Renal cortical epithelial cell (primary cell): ENCODE measurements around the gene CFAP54. TPM values are rescaled to one million over a fixed set of nuclear protein-coding genes. Genes with fewer than 3 reads are reported as not detected.
"Not testable (repeated sequence)": the region's sequence is repeated elsewhere in the genome, so short reads cannot be mapped to it uniquely, and the experiment has no call there.

ENCODE experiments used
- DNase-seq: peaks from one replicate; pipeline ENCODE4 v3.0.0-alpha.2; 2011; ENCODE audit warnings: low read depth
- total RNA-seq: library from RNA; depleted of rRNA; stranded (reverse); fragments of >200 nt; gene quantifications from 2 replicates; pipeline ENCODE4 v1.2.3, GENCODE V29; 2014

CFAP54 gene
- total RNA-seq, 1 donor from 2014 or later: 11.3 TPM

DNA sequence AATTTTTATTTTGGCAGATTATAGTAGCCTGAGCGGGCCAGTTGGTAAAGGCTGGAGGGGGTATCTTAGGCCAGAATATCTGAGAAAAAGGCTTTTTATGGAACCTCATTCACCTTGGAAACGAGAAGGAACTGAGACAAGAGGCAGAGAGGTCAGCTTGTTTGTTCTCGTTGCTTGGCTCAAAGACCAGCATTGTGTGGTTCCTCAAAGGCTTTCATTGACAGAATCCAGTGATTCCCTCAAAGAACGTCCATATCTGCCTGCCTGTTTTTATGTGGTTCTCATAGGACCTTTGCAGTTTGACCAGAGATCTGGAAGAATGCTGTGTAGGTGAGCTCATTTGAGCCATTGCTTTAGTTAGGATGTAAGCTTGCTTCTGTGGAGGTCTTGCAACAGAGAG lies 117.3 kb downstream of the CFAP54 start:
- no peak for DNase-seq

DNA sequence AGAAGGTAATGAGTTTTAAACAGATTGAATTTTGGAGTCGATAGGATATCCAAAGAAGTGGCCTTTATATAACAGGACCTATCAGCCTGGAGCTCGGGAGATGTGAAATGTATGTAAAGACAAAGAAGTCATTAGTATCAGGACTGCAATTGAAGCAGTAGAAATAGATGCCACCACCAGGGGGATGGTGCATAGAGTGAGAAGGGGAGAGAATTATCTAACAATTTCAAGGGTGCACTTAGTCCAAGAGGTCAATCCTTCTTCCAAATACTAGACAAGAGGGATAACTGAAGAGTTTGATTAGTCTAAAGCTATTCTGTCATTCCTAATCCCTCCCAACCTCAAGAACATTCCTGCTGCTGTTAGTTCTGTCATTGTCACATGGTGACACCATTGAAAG lies 127.8 kb downstream of the CFAP54 start:
- no peak for DNase-seq

DNA sequence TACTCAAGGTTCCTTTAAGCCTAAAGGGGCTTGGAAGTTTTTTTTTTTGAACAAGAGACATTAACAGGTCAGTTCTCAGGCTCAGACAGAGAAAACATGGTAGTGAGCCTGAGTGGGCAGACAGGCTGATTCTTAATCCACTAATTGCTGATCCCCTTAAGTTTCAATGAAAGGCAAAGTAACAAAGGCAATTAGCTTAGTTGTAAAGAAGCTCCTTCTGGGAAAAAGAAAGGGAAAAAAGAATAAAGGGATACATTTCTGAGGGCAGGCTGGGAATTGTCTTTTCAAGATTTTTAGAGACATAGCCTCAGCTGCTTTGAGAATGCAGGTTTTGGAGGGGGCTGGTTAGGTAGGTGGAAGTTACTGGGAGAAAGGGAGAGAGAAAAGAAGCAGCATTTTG lies 133.8 kb downstream of the CFAP54 start:
- no peak for DNase-seq

DNA sequence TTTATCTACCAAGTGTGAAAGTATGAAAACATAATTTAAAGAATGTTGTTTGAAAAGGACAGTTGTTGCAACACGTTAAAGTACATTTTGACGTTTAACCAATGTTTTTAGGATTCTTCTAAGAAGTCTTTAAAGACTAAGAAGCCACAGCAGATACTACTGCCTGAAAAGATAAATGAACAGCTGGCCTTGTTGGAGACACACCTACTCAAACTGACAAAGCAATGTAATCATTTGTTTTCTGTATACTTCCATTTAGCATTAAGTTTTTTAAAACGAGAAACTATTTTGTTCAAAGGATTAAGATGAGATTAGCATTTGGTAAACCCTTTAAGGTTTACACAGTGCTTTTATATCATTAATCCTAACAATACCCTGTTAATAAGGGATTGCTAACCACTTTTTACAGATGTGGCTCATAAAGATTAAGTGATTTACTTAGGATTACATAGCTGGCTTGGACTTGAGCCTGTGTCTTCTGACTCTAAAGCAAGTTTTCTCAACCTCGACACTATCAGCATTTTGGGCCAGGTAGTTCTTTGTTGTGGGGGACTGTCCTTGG lies 134.4 kb downstream of the CFAP54 start:
- no peak for DNase-seq

DNA sequence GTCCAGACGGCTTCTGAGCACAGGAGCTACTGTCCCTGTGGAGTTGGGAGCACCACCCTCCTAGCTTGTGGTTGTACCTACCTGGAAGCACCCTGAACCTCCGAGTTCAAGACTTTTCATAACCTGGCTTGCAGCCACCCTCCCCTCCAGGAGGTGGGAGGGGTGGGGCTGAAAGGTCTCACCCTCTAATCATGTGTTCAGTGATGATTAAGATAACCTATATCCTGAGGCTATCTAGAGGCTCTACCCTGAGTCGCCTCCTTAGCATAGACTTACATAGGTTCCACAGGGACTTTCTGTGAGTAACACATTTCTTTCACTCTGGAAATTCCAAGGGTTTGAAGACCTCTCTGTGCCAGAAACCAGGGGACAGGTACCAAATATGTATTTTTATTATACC lies 146.5 kb downstream of the CFAP54 start:
- no peak for DNase-seq

DNA sequence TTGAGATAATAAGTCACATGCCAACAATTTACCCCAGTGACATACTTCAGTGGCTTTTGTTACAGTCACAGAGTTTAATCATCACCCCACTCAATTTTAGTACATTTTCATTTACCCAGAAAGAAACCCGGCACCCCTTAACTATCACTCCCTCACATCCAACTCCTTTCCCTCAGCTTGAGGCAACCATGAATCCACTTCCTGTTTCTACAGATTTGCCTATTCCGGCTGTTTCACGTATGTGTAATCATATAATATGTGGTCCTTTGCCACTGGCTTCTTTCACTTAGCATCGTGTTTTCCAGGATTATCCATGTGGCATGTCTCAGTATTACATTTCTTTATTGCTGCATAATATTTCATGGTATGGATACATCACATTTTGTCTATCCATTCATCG lies 147.5 kb downstream of the CFAP54 start:
- no peak for DNase-seq

DNA sequence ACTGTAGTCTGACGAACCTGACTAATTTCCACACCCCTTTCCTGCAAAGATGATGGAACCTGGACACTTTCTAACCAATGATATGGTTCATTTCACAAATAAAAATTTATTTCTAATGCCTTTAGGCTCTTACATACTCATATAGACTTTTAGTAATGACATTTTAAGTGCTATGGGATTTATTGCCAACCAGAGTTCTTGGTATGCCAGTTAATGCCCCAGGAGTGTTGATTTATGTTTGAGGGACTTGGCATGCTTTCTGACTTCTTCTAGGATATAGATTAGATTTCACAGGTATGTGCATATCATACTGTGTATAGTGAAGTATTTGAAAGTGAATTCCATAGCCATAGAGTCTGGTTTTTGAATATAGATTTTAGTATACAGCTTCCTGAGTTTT lies 159.5 kb downstream of the CFAP54 start:
- no peak for DNase-seq

DNA sequence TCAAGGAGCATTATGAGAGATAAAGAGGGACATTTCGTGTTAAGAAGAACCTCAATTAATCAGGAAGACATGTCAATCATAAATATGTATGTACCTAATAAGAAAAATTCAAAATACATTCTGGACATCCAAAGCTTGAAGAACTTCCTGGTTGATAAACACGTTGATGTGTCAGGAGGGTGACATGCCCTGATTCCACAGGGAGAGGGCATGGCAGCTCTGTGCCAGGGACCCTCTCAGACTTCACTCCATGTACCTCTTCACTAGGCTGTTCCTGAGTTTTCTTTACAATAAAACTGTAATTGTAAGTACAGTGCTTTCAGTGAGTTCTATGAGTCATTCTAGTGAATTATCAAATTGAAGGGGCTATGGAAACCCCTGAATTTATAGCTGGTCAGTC lies 163.5 kb downstream of the CFAP54 start:
- DNase-seq: no peak

DNA sequence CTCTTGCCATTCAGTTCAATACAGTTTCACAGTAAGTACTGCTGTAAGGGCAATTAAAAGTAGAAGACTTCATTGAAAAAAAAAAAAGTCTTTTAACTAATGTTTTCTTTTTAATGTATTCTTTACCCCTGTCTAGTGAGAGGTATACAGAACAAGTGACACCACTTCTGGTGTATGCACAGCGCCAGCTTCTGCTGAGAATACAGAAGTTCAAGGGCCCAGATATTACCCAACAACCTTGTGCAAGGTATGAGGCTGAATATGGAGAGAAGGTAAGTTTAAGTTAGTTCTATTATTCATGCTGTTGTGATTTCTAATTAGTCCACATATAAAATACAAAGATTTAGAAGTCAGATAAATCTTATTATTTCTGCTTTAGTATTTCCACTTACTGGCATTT lies 168.7 kb downstream of the CFAP54 start:
- no peak for DNase-seq

DNA sequence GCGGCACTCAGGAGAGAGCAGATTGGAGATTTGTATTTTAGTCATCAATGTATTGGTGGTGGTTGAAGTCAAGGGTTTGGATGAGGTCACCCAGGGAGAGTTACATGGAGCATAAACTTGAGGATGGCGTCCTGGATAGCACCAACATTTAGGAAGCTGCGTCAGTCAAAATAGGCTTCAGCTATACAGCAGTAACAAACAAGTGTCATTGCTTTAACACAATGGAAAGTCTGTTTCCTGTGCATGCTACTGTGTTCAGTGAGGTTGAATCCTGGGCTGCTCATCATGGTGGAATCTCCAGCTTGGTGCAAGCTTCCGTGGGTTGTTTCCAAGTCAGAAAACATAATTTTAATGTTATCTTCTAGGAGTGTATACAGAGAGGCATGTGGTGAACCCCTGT lies 180.4 kb downstream of the CFAP54 start:
- no peak for DNase-seq

DNA sequence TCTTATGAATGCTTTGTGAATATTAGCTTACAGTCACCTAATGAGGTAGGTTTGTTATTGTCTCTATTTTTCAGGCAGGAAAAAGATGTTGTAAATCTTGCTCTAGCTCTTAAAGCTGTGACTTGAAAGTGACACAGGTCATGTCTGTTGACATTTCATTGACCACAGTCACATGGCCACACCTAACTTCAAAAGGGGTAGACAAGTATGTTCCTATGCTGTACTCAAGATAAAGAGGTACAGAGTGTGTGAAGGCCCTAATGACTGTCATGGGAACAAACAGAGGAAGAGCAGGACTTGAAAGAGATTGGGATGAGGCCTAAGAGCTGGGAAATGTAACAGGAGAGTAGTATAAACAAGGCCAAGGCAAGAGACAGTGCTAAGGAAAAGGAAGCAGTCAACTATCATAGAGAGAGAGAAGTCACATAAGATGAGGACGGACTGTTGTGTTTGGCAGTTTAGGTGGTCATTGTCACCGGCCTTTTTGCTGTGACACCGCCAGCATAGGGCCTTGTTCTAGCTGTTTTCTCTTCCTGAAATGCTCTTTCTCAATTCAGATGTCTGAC lies 181.0 kb downstream of the CFAP54 start:
- no peak for DNase-seq

DNA sequence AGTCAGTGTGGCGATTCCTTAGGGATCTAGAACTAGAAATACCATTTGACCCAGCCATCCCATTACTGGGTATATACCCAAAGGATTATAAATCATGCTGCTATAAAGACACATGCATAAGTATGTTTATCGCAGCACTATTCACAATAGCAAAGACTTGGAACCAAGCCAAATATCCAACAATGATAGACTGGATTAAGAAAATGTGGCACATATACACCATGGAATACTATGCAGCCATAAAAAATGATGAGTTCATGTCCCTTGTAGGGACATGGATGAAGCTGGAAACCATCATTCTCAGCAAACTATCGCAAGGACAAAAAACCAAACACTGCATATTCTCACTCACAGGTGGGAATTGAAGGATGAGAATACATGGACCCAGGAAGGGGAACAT lies 186.1 kb downstream of the CFAP54 start:
- DNase-seq: not testable (repeated sequence)

DNA sequence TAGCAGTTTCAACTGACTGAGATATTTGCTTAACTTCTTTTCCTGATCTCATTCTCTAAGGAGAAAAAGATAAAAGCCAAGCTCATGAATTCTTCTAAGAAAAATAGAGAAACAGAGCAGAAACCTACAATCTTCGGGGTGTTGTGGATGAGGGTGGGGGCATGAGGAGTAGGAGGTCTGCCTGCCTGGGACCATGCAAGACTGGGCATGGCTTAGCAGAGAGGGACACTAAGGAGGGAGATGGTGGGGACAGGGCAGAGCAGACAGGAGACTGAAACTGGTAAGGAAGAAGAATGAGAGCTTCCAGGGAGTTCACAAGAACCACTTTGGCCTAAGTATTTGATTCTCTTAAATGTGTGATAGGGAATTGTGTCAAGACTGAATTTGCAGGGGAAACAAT lies 188.0 kb downstream of the CFAP54 start:
- DNase-seq: no peak

DNA sequence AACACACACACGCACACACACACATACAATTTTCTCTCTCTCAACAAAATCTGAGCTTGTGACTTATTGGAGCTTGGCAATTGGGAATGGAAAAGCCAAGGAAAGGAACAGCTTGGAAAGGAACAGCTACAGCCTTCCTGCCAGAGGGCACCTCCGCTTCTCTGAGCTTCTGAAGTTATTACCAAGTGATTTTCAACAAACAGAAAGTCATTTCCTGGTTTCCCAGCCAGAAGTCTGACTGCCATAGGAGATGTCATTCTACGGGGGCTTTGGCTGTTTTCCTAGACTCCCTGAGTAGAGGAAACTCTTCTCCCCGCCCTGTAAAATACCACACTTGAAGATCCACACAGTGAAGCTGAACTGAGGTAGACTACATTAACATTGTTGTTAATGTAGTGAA lies 198.3 kb downstream of the CFAP54 start:
- no peak for DNase-seq

DNA sequence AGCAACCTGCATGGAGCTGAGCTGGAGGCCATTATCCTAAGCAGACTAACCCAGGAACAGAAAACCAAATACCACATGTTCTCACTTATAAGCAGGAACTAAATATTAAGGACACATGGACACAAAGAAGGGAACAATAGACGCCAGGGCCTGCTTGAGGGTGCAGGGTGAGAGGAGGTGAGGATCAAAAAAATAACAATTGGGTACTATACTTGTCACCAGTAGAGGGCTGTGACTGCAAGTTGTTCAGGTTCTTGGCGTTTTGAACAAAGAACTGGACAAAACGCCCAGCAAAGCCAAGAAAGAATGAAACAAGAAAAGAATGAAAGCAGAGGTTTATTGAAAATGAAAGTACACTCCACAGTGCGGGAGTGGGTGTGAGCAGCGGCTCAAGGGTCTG lies 209.1 kb downstream of the CFAP54 start:
- peak; percentile 3 for DNase-seq

DNA sequence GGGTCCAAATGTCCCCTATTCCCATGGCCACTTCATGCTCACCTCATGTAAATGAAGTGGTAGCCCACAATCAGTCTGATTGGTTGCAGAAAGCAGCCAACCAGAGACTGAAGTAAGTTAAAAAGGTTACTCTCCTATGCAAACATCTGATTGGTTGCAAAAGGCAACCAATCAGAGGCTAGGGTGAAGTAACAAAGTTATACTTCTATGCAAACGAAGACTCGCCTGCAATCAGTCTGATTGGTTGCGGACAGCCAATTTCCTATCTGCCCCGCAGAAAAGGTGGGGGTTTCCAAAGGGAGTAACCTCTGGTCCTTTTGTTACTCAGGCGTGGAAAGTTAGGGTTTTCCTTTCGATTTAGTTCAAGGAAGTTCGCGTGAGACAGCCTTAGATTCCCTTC lies 209.6 kb downstream of the CFAP54 start:
- DNase-seq: peak; percentile 60

DNA sequence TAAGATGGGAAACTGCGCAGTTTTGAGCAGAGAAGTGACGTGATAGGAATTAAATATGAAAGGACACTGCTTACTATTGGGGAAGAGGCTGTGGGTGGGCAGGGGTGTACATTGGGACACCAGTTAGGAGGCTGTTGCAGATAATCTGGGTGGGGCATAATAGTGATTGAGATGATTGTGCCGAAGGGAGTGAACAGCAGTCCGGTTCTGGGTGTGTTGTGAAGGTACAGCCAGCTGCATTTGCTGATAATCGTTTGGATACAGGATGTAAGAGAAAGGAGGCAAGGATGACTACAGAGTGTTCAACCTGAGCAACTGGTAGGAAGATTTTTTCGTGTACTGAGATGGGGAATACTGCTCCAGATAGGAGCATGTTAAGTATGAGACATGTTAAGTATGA lies 212.5 kb downstream of the CFAP54 start:
- no peak for DNase-seq

DNA sequence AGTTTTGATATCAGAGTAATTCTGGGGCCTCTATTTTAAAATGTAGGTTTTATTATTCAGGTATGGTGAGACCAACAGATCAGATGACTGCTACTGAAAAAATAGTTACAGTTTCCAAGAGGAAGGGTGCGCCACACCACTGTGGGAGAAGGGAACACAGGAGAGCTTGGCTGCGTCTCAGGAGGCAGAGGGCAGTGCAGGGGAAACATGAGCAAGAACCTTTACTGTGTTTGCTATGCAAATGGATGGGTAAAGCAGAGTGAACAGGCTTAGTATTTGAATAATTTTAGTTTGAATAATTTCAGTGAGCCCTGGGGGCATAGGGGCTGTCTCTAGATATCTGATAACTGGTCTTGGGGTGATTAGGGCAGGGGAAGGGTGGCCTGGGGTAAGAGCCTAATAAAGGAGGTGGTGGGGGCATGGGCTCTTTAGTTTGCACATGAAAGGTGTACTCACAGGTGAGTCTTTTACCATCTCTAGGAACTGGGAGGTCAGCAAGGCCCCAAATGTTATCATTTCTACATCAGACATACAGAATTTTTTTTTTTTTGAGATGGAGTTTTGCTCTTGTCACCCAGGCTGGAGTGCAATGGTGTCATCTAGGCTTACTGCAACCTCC lies 220.9 kb downstream of the CFAP54 start:
- DNase-seq: no peak

DNA sequence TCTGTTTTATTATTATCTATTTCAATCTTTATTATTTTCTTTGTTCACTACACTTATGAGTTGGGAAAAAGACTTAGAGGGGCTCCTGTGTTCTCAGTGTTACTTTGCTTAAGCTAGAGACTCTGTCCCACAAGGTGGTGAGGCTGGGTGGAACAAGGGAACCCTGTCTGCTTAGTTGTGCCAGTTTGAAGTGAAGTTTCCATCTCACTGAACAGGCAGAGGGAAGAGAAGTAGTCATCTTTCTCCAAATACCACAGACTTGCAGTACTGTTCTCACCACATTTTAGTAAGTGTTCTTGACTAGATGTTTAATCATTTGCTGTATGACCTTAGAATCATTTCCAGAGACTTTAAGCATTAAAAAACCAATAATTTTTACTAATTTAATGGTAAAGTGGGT lies 222.0 kb downstream of the CFAP54 start:
- peak; percentile 67 for DNase-seq

DNA sequence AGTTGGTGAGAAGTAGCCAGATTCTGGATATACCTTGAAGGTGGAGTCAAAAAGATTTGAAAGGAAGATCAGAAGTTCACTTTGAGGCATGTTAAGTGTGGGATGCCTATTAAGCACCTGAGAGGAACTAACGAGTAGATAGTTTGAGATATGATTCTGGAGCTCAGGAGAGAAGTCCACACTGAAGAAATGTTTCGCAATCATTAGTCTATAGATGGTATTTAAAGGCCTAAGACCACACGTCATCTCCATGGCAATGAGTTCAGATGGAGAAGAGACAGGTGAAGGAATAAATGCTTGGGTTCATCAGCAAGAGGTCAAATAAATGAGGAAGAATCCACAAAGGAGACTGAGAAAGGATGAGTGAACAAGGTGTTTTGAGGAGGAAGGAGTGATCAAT lies 224.8 kb downstream of the CFAP54 start:
- DNase-seq: no peak

DNA sequence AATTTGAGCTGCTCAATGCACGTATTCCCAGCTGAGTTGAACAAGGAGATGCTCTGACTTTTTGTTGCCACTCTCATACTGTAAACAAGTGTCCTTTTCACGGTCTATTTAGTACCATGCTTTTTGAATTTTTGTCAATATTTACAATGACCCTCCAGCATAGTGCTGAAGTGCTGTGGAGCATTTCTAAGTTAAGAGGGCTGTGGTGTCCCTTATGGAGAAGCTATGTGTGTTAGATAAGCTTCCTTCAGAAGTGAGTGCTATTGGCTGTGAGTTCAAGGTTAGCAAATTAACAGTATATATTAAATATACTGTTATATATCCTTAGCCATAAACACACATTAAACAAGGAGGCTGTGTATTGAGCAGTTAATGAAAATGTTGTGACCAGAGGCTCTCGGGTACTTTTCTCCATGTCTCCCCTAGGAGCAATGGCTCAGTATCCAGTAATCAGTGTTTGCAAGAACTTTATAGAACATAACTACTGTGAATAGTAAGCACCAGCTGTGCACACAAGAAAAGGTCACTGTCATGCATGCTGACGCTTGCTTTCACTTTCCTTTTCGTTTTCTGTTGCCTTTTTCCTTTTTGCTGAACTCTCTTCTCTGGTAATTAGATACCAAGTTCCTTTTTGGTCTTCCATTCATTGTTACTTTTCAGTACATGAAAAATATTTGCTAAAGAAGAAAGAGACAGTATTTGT lies 230.4 kb downstream of the CFAP54 start:
- peak; percentile 19 for DNase-seq

DNA sequence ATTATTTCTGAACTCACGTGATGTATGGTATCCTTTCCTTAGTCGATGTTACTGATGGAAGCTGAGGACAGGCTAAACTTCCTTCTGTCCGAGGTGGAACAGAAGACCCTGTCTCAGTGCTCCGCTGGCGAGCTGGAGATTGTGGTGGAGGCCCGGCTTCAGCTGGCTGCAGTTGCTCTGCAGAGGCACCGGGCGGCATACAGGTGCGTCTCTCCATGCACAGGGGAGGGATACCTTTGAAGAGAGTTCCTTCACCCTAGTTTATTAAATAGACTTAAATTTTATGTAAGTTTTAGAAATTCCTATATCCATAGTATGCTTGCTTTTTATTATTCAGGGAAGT lies 231.0 kb downstream of the CFAP54 start:
- no peak for DNase-seq

DNA sequence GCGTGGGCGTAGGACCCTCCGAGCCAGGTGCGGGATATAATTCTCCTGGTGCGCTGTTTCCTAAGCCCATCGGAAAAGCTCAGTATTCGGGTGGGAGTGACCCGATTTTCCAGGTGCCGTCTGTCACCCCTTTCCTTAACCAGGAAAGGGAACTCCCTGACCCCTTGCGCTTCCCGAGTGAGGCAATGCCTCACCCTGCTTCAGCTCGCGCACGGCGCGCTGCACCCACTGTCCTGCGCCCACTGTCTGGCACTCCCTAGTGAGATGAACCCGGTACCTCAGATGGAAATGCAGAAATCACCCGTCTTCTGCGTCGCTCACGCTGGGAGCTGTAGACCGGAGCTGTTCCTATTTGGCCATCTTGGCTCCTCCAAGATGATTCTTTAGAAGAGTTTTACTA lies 240.1 kb downstream of the CFAP54 start:
- not testable (repeated sequence) for DNase-seq
